Vagina (tissue), 2 donors: ENCODE measurements around the gene APLN. TPM values are rescaled to one million over a fixed set of nuclear protein-coding genes. Genes with fewer than 3 reads are reported as not detected.
A peak's percentile ranks its signal among the peaks of the same experiment; 100 is the strongest.

Experiments used
- DNase-seq, 2 donors: peaks; one replicate each; pipeline ENCODE4 v3.0.0-alpha.2; 2017; ENCODE audit errors: extremely low spot score in 2 of 2
- H3K27ac ChIP-seq: fragments of 200-600 bp; sonication (generic); one replicate; pipeline ENCODE4 v1.5.1; 2019
- H3K27me3 ChIP-seq: fragments of 200-600 bp; sonication (generic); one replicate; pipeline ENCODE4 v1.5.1; 2019
- H3K36me3 ChIP-seq, 2 donors: fragments of 200-600 bp; sonication (generic); one replicate each; pipeline ENCODE4 v1.5.1; 2017 to 2019
- H3K4me1 ChIP-seq: fragments of 200-600 bp; sonication (generic); one replicate; pipeline ENCODE4 v1.5.1; 2019
- H3K4me3 ChIP-seq, 2 donors: fragments of 200-600 bp; sonication (generic); 1 replicate in 1 of 2; 2 replicates in 1 of 2; pipeline ENCODE4 v1.5.1; 2016 to 2019
- H3K9me3 ChIP-seq: fragments of 200-600 bp; sonication (generic); one replicate; pipeline ENCODE4 v1.5.1; 2019
- CTCF ChIP-seq, 3 experiments: fragments of 450-650 bp in 2 of 3; fragments of 200-600 bp in 1 of 3; sonication (generic) in 1 of 3; IDR thresholded peaks; one replicate each; pipeline ENCODE4 v1.5.1; 2017 to 2019; ENCODE audit warnings: antibody characterized with exemption in 3 of 3, mild to moderate bottlenecking in 2 of 3, moderate library complexity in 2 of 3
- POLR2A ChIP-seq, 2 donors: fragments of 450-650 bp; IDR thresholded peaks; one replicate each; pipeline ENCODE4 v1.6.1; 2017; ENCODE audit warnings: antibody characterized with exemption in 2 of 2, mild to moderate bottlenecking in 2 of 2, moderate library complexity in 2 of 2
- POLR2AphosphoS5 ChIP-seq, 2 donors: sonication (generic); formaldehyde crosslinking; IDR thresholded peaks; one replicate each; pipeline ENCODE4 v1.9.0; 2017; ENCODE audit warnings: antibody characterized with exemption in 2 of 2, mild to moderate bottlenecking in 2 of 2, low read depth in 1 of 2; ENCODE audit not compliant: insufficient read depth in 1 of 2
- intact Hi-C: fragments of 100-400 bp; cut with DNase I; formaldehyde crosslinking; loops from one replicate; pipeline ENCODE4 v1.15.1; 2023
- total RNA-seq: library from RNA; depleted of rRNA; stranded (reverse); fragments of >200 nt; gene quantifications from one replicate; pipeline ENCODE4 v1.2.3, GENCODE V29; 2016

APLN gene
- total RNA-seq, 1 donor from 2014 or later, result not detected

DNA sequence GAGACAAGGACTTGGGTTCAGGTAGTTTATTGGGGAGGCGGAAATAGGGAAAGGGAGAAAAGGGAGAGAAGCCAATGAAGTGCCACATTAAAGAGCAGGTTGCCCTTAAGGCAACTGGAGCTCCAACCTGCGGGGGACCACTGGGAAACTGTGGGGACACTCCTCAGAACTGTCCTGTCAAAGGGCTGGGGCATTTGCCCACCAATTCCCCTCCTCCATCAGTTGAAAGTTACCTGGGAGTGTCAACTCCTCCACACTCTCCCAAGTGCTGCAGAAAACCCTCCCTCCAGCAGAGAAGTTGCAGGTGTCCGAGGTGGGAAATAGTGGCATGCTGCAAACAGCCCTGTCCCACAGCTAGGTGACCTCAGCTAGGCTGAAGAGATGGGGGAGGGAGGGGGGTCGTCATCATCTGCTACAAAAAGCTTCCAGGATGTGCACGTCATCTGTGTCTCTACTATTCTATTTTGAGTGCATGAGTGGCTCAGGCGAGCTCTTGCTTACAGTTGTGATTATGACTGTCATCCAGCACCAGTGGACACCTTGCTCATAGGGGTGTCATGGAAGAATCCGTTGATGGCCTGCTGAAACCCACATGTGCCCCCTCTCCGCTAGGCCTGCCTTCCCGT is 42.6 kb upstream of the APLN start:
- intact Hi-C loops, result no loop called here
- TF ChIP-seq CTCF (IDR thresholded peaks at IDR 0.05), result no peak
- TF ChIP-seq POLR2AphosphoS5 (IDR thresholded peaks at IDR 0.05; ENCODE audit: insufficient read depth in 1 of 2, low read depth in 1 of 2), result no peak
- no peak for TF ChIP-seq POLR2A (IDR thresholded peaks at IDR 0.05)
- DNase-seq, result peak; percentile 58 to 64
- no peaks in the 10 kb centered on the region for H3K27me3 ChIP-seq
- H3K36me3 ChIP-seq, result no peaks in the 10 kb centered on the region
- no peaks in the 10 kb centered on the region for H3K9me3 ChIP-seq
- H3K4me1 ChIP-seq, result no peaks in the 10 kb centered on the region
- H3K4me3 ChIP-seq, result no peak overlapping the region
- H3K27ac ChIP-seq, result no peak overlapping the region

- Histone ChIP-seq H3K4me1 (no peaks in the 10 kb centered on the region), H3K27me3 (no peaks in the 10 kb centered on the region), H3K9me3 (no peaks in the 10 kb centered on the region), H3K36me3 (no peaks in the 10 kb centered on the region), H3K27ac (no peak overlapping the region), H3K4me3 (no peak overlapping the region)
- TF ChIP-seq POLR2A (IDR thresholded peaks at IDR 0.05), result no peak
- intact Hi-C loops, result no loop called here
- no peak for DNase-seq
Measured at GRCh38 chrX:129696463-129697155, 41.9 kb upstream of the APLN start.

DNA sequence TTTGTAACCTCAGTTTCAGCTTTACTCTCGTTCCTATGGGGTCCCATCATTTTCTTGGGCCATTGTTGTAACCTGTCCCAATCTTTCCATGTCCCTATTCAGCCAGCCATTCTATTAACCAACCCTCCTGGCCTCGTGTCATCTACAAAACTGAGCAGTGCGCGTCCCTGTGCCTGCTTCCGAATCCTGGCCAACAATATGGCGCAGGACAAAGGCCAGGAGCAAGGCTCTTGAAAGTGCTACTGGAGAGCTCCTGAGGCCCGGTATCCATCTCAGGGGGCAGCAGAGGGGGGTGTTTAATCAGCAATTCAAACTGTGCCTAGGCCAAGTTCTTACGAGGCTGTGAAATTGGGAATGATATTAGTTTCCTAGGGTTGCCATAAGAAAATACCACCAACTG is 41.2 kb upstream of the APLN start:
- intact Hi-C loops, result no loop called here
- Histone ChIP-seq H3K4me3 (no peak overlapping the region), H3K36me3 (no peaks in the 10 kb centered on the region), H3K9me3 (no peaks in the 10 kb centered on the region), H3K27ac (no peak overlapping the region), H3K4me1 (no peaks in the 10 kb centered on the region), H3K27me3 (no peaks in the 10 kb centered on the region)
- TF ChIP-seq CTCF (IDR thresholded peaks at IDR 0.05) (no peak), POLR2A (IDR thresholded peaks at IDR 0.05) (no peak), POLR2AphosphoS5 (IDR thresholded peaks at IDR 0.05; ENCODE audit: insufficient read depth in 1 of 2, low read depth in 1 of 2) (no peak)
- peak in 1 of 2 donors; percentile 60 for DNase-seq

DNA sequence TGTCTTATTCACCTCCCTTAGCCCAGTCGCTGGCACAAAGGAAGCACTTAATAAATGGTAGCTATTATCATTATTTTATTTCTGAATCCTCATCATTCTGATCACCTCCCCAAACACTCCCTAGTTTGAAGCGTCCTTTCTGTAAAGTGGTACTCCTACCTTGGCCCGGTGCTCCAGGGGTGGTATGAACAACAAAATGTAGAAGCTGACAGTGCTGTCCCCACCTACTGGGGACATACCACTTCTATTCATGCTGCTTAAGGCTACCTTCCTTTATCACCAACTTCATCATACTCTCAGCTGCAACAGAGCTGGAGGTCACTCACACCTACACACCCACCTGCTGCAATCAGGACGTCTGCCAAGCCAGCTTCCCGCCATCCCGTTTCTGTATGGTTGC is 40.8 kb upstream of the APLN start:
- Histone ChIP-seq H3K27ac (no peak overlapping the region), H3K27me3 (no peaks in the 10 kb centered on the region), H3K4me3 (no peak overlapping the region), H3K9me3 (no peaks in the 10 kb centered on the region), H3K4me1 (no peaks in the 10 kb centered on the region), H3K36me3 (no peaks in the 10 kb centered on the region)
- no peak for TF ChIP-seq CTCF (IDR thresholded peaks at IDR 0.05)
- TF ChIP-seq POLR2A (IDR thresholded peaks at IDR 0.05), result no peak
- no peak for TF ChIP-seq POLR2AphosphoS5 (IDR thresholded peaks at IDR 0.05; ENCODE audit: insufficient read depth in 1 of 2, low read depth in 1 of 2)
- intact Hi-C loops, result no loop called here
- peak in 1 of 2 donors; percentile 56 for DNase-seq

DNA sequence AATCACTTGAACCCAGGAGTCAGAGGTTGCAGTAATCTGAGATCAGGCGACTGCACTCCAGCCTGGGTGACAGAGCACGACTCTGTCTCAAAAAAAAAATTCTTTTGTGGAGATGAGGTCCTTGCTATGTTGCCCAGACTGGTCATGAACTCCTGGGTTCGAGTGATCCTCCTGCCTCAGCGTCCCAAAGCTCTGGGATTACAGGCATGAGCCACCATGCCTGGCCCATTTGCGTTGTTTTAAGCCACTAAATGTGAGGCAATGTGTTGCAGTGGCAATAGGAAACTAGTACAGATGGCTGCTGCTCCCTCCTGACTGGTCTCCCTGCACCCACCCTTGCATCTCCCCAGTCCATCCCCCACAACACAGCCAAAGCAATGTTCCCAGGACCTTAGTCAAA is 40.0 kb upstream of the APLN start:
- Histone ChIP-seq H3K4me3 (no peak overlapping the region), H3K9me3 (no peaks in the 10 kb centered on the region), H3K36me3 (no peaks in the 10 kb centered on the region), H3K4me1 (no peaks in the 10 kb centered on the region), H3K27me3 (no peaks in the 10 kb centered on the region), H3K27ac (no peak overlapping the region)
- intact Hi-C loops, result no loop called here
- peak in 1 of 2 donors; percentile 71 for DNase-seq
- TF ChIP-seq CTCF (IDR thresholded peaks at IDR 0.05) (no peak), POLR2A (IDR thresholded peaks at IDR 0.05) (no peak)
